NT2/D1 (cell line): ENCODE measurements around the gene RGS16.
A peak's percentile ranks its signal among the peaks of the same experiment; 100 is the strongest.

Experiments
- DNase-seq: peaks from one replicate; pipeline ENCODE4 v3.0.0-alpha.2; 2011; ENCODE audit warnings: low read depth, low spot score
- H3K27me3 ChIP-seq: 2 replicates; pipeline ENCODE4 v1.6.0; 2011; ENCODE audit warnings: mild to moderate bottlenecking; ENCODE audit not compliant: insufficient read length, insufficient read depth
- H3K36me3 ChIP-seq: 2 replicates; pipeline ENCODE4 v1.6.1; 2011; ENCODE audit warnings: mild to moderate bottlenecking, low read length, mixed read lengths; ENCODE audit not compliant: insufficient read depth, insufficient read length
- H3K4me1 ChIP-seq: 2 replicates; pipeline ENCODE4 v1.5.1; 2011; ENCODE audit not compliant: insufficient read depth, insufficient read length
- H3K4me3 ChIP-seq: 2 replicates; pipeline ENCODE4 v1.5.1; 2011; ENCODE audit warnings: low read depth; ENCODE audit not compliant: insufficient read length
- H3K9ac ChIP-seq: 2 replicates; pipeline ENCODE4 v1.6.0; 2011; ENCODE audit warnings: low read depth; ENCODE audit not compliant: insufficient read length
- H3K9me3 ChIP-seq: 2 replicates; pipeline ENCODE4 v1.5.1; 2011; ENCODE audit warnings: mild to moderate bottlenecking, low read length; ENCODE audit not compliant: insufficient read depth
- SUZ12 ChIP-seq: IDR thresholded peaks from 2 replicates; pipeline ENCODE4 v1.6.1; 2011; ENCODE audit not compliant: insufficient read length, insufficient read depth; ENCODE audit errors: extremely low read depth
- YY1 ChIP-seq: IDR thresholded peaks from 2 replicates; pipeline ENCODE4 v1.6.1; 2011; ENCODE audit not compliant: insufficient read length, insufficient read depth
- ZNF274 ChIP-seq: IDR thresholded peaks from 2 replicates; pipeline ENCODE4 v1.6.1; 2011; ENCODE audit warnings: mild to moderate bottlenecking, low read depth, low read length

The RGS16 gene

DNA sequence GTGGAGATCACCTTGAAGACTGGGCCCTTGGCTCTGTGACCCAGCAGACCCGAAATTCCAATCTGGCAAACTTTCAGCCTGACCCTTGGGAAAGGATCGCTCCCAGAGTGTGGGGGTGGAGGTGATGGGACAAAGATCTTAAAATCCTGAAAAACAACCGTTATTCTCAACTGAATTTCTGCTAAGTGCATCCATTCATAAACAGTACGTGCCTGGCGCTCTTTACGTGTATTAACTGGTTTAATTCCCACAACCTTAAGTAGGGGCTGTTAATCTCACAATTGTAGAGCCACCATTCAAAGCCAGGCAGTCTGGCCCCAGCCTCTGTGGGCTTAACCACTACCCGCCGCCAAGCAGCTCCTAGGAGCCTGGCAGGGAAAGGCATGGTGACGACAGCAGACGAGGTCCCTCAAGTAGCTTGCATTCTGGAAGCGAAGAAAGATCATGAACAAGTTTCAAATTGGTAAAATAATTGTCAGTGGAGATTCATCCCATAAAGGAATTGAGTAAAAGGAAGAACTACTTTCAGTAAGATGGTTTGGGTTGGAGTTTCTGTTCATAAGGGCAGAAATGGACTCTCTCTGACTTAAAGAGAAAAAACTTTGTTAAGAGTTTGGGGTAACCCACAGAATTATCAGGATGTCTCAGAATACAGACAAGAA lies 11.4 kb upstream of the RGS16 start:
- no peak for DNase-seq
- Histone ChIP-seq H3K4me1 (peaks cover 11% of the 10 kb centered on the region), H3K4me3 (peak overlapping the region; percentile 42), H3K9me3 (peaks cover 2% of the 10 kb centered on the region), H3K27me3 (peaks cover 81% of the 10 kb centered on the region), H3K36me3 (no peaks in the 10 kb centered on the region), H3K9ac (peak overlapping the region; percentile 78)
- TF ChIP-seq SUZ12 = no peak
- TF ChIP-seq YY1 = no peak
- TF ChIP-seq ZNF274 = no peak

GRCh38 chr1:182614796-182615454 lies 10.7 kb upstream of the RGS16 start:
- TF ChIP-seq YY1 (no peak), SUZ12 (no peak), ZNF274 (no peak)
- no peaks in the 10 kb centered on the region for H3K9me3 ChIP-seq
- H3K36me3 ChIP-seq = no peaks in the 10 kb centered on the region
- no peak for DNase-seq
- H3K9ac ChIP-seq = peak overlapping the region; percentile 78
- H3K4me1 ChIP-seq = peaks cover 11% of the 10 kb centered on the region
- H3K27me3 ChIP-seq = peaks cover 88% of the 10 kb centered on the region
- peak overlapping the region; percentile 42 for H3K4me3 ChIP-seq

- Histone ChIP-seq H3K27me3 (peaks cover 92% of the 10 kb centered on the region), H3K36me3 (no peaks in the 10 kb centered on the region), H3K4me1 (peaks cover 9% of the 10 kb centered on the region), H3K4me3 (no peak overlapping the region), H3K9ac (no peak overlapping the region), H3K9me3 (no peaks in the 10 kb centered on the region)
- TF ChIP-seq YY1 (no peak), SUZ12 (no peak), ZNF274 (no peak)
- DNase-seq = no peak
These were observed 7.6 kb upstream of the RGS16 start for GRCh38 chr1:182611787-182612186.

GRCh38 chr1:182611326-182611725 lies 7.1 kb upstream of the RGS16 start:
- TF ChIP-seq ZNF274 (no peak), SUZ12 (no peak), YY1 (no peak)
- H3K9ac ChIP-seq = no peak overlapping the region
- no peak for DNase-seq

DNA sequence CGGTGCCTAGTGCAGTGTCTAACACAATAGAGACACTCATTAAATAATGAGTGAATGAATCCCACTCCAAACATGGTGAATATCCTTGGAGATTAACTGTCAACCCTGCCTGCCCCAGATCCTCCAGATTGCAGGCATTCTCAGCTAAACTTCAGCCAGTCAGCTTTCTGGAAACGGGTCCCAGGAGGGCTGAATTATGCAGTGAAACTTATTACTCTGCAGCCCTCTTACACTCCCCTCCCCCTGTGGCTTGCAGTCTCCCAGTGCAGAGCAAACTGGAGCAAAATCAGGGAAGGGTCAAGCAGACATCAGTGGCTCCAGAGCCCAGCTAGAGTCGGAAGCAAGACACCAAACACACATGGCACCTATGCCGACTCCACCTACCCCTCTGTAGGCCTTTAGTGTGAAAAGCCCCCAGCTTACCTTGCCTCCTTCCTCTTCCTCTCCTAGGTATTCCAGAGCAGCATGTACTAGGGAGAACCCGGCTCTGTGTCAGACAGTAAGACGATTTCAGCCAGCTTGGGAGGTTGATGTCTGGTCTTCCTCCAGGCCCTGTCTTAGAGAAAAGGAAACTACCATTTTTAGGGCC lies 6.5 kb upstream of the RGS16 start:
- DNase-seq = no peak
- H3K4me3 ChIP-seq = no peak overlapping the region
- H3K9me3 ChIP-seq = no peaks in the 10 kb centered on the region
- H3K27me3 ChIP-seq = peaks cover 92% of the 10 kb centered on the region
- no peaks in the 10 kb centered on the region for H3K36me3 ChIP-seq
- TF ChIP-seq SUZ12 (no peak), YY1 (no peak), ZNF274 (no peak)
- H3K4me1 ChIP-seq = peaks cover 8% of the 10 kb centered on the region
- H3K9ac ChIP-seq = no peak overlapping the region

More at GRCh38 chr1:182611326-182611725, 7.1 kb upstream of the RGS16 start:
- Histone ChIP-seq H3K4me3 (no peak overlapping the region), H3K27me3 (peaks cover 92% of the 10 kb centered on the region), H3K9me3 (no peaks in the 10 kb centered on the region), H3K36me3 (no peaks in the 10 kb centered on the region), H3K4me1 (peaks cover 8% of the 10 kb centered on the region)

- H3K4me1 ChIP-seq = peaks cover 11% of the 10 kb centered on the region
- DNase-seq = no peak
- H3K4me3 ChIP-seq = no peak overlapping the region
- H3K27me3 ChIP-seq = peaks cover 95% of the 10 kb centered on the region
- no peak for TF ChIP-seq ZNF274
- TF ChIP-seq YY1 = no peak
- no peak for TF ChIP-seq SUZ12
- no peaks in the 10 kb centered on the region for H3K9me3 ChIP-seq
- H3K9ac ChIP-seq = no peak overlapping the region
- no peaks in the 10 kb centered on the region for H3K36me3 ChIP-seq
These were observed 4.8 kb upstream of the RGS16 start for GRCh38 chr1:182608845-182609610.

DNA sequence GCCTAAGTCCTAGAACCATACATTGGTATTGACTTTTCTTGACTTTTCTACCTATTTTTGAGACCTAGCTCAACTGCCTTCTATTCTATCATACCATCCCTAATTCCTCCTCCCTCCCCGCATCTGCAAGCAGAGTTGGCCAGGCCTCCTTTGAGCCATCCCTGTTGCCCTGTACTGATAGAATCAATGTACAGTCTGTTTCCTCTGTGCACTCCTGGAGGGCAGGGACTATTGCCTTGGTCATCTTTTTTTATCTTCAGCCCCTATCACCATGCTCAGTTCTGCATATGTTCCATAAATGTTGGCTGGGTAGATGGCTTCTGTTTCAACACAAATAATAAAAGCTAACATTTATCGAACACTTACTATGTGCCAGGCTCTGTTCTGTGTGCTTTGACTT lies 4.0 kb upstream of the RGS16 start:
- H3K9ac ChIP-seq = no peak overlapping the region
- no peak overlapping the region for H3K4me3 ChIP-seq
- no peaks in the 10 kb centered on the region for H3K36me3 ChIP-seq
- no peak for DNase-seq
- no peak for TF ChIP-seq YY1
- H3K27me3 ChIP-seq = peaks cover 90% of the 10 kb centered on the region
- H3K9me3 ChIP-seq = no peaks in the 10 kb centered on the region
- peaks cover 11% of the 10 kb centered on the region for H3K4me1 ChIP-seq
